Measurements from ENCODE around the gene ECI1. TPM values are rescaled to one million over a fixed set of nuclear protein-coding genes. Genes with fewer than 3 reads are reported as not detected.
"Not testable (repeated sequence)": the region's sequence is repeated elsewhere in the genome, so short reads cannot be mapped to it uniquely, and the experiment has no call there.

ECI1 gene
- total RNA-seq, 2 donors from 2014 or later, result 113 to 132 TPM

DNA sequence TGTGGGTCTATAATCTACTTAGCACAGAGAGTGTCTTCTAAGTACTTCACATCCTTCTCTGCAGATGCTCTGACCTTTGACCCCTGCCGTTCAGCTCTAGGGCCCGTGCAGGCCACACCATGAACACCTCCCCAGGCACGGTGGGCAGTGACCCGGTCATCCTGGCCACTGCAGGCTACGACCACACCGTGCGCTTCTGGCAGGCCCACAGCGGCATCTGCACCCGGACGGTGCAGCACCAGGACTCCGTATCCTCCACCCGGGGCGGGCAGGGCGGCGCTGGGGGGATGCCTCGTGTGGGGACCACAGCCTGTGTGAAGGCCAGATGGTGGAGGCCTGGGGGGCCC lies 45.4 kb downstream of the ECI1 start:
- intact Hi-C loops (cut with DNase I, micrococcal nuclease), result no loop called here
- peak; percentile 23 for ATAC-seq

GRCh38 chr16:2205104-2205966 lies 46.1 kb downstream of the ECI1 start, which contains the start of gene MLST8:
MLST8 (plus strand) TSS chr16:2205454; CDS start chr16:2206086, 632 bp downstream.
- peak; percentile 85 for ATAC-seq
- intact Hi-C loops (cut with DNase I, micrococcal nuclease), result no loop called here
- DNase-seq, result peak; percentile 81 to 87

More for the DNA sequence above, 45.4 kb downstream of the ECI1 start:
- DNase-seq, result peak in 1 of 2 donors; percentile 71

DNA sequence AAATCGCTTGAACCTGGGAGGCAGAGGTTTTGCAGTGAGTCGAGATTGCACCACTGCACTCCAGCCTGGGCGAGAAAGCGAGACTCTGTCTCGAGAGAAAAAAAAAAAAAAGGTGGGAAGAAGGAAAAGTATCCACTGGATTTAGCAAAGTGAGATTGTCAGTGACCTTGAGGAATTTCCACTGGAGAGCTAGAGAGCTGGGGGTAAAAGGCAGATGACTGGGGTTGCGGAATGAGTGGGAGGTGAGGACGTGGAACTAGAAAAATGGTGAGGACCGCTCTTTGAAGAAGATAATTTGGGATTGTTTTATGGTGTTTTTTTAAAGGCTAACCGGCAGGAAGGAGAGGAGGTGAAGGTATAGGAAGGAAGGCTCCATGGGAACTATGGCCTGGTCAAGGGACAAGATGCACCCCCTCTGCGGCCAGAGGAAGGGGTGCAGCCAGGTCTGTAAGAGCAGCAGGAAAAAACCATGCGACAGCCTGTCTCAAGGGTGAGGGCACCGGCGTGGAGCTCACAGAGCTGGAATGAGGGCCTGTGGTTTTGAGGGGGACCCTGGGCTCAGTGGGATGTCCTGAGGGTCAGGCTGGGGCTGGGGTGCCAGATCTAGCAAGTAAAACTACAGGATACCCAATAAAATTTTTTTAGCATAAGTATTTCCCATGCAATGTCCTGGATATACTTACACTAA lies 46.8 kb downstream of the ECI1 start:
- DNase-seq, result peak in 1 of 2 donors; percentile 33
- ATAC-seq, result no peak
- intact Hi-C loops (cut with DNase I, micrococcal nuclease), result no loop called here

DNA sequence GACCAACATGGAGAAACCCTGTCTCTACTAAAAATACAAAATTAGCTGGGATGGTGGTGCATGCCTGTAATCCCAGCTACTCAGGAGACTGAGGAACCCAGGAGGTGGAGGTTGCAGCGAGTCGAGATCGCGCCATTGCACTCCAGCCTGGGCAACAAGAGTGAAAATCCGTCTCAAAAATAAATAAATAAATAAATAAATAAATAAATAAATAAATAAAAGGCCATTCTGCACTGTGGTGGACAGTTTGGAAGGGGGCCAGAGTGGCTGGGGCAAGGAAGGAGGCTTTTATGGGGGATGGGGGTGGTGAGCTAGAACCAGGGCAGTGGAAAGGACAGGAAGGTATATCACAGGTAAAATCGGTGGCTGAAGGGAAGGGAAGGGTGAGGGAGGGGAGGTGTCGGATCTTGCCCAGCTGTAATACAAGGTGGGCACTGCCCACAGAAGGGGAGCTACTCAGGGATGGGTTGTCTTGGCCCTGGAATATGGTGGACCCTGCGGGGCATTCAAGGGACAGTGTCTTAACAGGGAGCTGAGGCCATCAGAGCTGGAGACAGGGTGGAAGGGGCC lies 48.2 kb downstream of the ECI1 start:
- ATAC-seq, result not testable (repeated sequence)

DNA sequence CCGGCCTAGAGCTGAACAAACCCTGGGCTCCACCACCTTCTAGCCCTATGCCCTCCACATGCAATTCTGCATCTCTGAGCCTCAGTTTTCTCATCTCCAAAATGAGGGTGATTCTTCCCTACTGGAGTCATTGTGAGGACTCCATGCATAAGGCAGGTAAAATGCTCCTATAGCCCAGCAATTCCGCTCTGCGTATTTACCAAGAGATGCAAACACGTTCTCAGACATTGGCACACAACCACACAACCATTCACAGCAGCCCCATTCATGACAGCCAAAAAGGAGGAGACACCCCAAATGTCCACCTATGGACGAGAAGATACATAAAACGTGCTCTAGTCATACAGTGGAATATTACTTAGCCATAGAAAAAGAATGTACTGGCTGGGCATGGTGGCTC lies 51.1 kb downstream of the ECI1 start:
- intact Hi-C loops (cut with DNase I, micrococcal nuclease), result no loop called here
- no peak for ATAC-seq
- DNase-seq, result no peak

More for the DNA sequence above, 48.2 kb downstream of the ECI1 start:
- DNase-seq; intact Hi-C loops (cut with DNase I, micrococcal nuclease): not testable (repeated sequence)

- DNase-seq (no peak), ATAC-seq (no peak)
- intact Hi-C loops (cut with DNase I, micrococcal nuclease), result no loop called here
These were observed 51.7 kb downstream of the ECI1 start for GRCh38 chr16:2199621-2200139.

DNA sequence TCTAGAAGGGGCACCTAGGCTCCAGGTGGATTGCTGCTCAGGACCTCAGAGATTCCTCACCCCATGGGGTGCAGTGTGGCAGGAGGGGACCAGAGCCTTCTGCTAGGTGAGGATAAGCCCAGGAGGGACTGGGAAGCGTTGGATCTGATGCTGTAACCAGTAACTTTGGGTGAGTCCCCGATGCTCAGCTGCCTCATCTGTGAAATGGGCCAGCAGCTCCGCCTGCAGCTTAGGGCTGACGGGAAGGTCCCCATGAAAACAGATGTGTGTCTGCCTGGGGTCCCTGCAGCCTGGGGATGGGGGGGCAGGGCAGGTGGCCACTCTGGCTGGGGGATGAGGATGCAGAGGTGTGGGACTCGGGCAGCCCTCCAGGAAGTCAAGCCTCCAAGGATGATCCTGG lies 52.3 kb downstream of the ECI1 start:
- intact Hi-C loops (cut with DNase I, micrococcal nuclease), result no loop called here
- no peak for ATAC-seq
- DNase-seq, result no peak

GRCh38 chr16:2198283-2198682 lies 53.1 kb downstream of the ECI1 start:
- intact Hi-C loops (cut with DNase I, micrococcal nuclease), result no loop called here
- no peak for ATAC-seq

GRCh38 chr16:2197765-2198164 lies 53.6 kb downstream of the ECI1 start:
- intact Hi-C loops (cut with DNase I, micrococcal nuclease), result no loop called here
- DNase-seq (no peak), ATAC-seq (no peak)

More at GRCh38 chr16:2198283-2198682, 53.1 kb downstream of the ECI1 start:
- no peak for DNase-seq

DNA sequence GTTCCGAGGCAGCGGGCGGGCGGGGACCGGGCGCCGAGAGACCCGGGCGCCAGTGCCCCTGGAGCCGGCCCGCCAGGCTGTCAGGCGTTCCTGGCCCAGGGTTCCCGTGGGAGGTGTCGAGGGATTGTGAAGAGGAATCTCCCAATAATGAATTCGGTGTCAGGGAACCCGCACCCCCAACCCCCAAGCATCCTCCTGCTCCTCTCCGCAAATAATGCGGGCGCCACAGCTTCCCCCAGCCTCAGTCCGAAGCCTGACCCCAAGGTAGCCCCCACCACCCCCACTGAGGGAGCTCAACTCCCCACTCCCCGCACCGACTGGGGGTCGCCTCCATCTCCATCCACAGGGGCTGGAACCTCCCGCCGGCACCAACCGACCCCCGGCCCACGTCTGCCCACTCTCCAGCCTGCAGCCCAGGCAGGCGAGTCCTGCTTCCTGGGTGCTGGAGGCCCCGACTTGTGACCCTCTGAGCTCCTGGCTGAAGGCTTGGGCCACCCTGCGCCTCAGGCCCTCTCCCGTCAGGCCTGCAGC lies 54.3 kb downstream of the ECI1 start:
- intact Hi-C loops (cut with DNase I, micrococcal nuclease), result no loop called here
- no peak for ATAC-seq
- no peak for DNase-seq

GRCh38 chr16:2196162-2196980 lies 55.0 kb downstream of the ECI1 start, which contains the start of gene CASKIN1:
CASKIN1 (minus strand) TSS chr16:2196605; CDS start chr16:2196432, 173 bp downstream.
- DNase-seq, result no peak
- intact Hi-C loops (cut with DNase I, micrococcal nuclease), result no loop called here
- peak; percentile 33 for ATAC-seq

DNA sequence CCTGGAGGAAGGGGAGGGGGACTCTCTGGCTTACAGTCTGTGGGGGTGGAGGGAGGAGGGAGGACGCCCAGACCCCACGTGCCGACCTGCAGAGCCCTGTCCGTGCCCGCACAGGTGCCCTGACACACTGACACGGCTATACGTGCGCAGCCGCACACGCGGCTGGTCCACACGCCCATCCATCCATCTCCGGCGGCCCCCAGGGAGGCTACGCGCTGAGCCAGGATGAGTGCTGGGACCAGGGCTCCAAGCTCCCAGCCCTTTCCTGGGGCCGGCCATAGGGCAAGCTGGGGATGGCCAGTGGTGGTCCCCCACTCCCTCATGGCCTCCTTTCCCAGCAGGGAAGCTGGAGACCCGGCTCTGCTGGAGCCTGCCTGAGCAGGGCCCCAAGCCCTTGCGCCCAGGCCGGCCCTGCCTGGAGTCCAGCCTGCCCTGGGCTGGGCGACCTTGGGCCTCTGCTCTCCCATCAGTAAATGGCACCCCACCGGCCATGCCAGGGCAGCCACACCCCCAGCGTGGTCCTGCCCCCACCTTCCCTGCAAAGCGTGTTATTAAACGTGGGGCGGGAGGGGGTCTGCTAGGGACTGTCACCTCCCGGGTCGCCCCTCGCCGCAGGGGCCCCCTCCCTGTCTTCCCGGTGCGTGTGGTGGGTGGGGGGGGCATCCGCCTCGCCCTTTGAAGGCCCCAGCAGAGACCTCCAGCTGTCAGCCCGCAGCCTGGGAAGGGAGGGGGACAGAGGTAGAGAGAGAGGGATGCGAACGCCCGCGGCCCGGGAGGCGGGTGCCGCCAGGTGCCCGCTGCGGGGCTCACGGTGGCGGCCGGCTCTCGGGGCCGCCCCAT lies 55.8 kb downstream of the ECI1 start:
- intact Hi-C loops (cut with DNase I, micrococcal nuclease), result no loop called here
- peak; percentile 39 for ATAC-seq
- no peak for DNase-seq

DNA sequence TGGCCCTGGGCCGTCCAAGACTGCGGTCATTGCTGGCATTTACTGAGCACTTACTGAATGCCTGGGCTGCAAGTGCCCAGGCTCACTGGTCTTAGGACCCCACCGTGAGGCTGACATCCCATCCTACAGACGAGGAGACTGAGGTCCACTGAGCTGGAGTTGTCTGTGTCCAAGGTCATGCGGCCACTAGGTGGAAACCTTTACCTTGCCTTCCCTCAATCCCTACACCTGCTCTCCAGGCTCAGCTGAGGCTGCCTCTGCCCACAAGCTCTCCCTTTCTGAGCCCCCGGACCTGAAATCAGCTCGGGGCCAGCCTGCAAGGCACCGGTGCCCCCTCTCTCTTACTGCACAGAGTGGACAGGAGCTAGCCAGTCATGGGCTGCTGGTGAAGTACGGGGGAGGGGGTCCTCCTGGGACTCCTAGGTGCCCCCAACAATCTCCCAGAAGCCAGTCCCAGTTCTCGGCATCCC lies 56.5 kb downstream of the ECI1 start:
- intact Hi-C loops (cut with DNase I, micrococcal nuclease), result no loop called here
- peak; percentile 56 to 68 for DNase-seq
- ATAC-seq, result peak; percentile 94

DNA sequence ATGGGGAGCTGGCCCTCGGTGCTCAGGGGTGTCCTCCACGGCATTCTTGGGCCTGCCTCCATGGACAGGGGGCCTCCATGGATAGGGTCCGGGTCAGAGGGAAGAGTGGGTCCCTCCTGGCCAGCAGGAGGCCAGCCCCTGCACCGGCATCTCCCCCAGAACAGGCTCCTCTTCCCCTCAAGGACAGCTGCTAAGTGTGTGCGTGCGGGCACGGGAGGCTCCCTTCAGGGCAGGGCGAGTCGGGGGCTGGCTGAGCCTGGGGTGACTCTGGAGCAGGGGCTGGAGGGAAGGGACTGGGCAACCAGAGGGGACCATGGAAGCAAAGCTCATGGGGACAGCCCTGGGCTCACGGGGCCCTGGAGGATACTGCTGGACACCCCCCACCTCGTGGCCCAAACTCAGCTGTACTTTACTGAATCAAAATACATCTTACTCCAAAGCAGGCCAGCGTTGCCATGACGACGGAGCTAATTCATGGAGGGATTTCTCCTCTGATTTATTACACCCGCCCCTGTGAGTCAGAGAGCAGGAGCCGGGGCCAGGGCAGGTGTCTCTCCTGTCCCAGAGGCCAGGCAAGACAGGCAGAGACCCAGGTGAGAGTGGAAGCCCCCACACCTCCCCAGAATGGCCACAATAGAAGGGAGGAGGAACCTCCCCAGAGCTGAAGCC lies 57.1 kb downstream of the ECI1 start:
- ATAC-seq (no peak), DNase-seq (no peak)
- intact Hi-C loops (cut with DNase I, micrococcal nuclease), result no loop called here

- no peak for DNase-seq
- intact Hi-C loops (cut with DNase I, micrococcal nuclease), result no loop called here
- ATAC-seq, result no peak
These were observed 60.0 kb downstream of the ECI1 start for GRCh38 chr16:2191446-2191706.

- DNase-seq (no peak), ATAC-seq (no peak)
- intact Hi-C loops (cut with DNase I, micrococcal nuclease), result no loop called here
These were observed 60.5 kb downstream of the ECI1 start for GRCh38 chr16:2190659-2191445.

Measured in left colon (tissue), 2 donors.